ENCODE data around the gene PEA15. TPM values are rescaled to one million over a fixed set of nuclear protein-coding genes. Genes with fewer than 3 reads are reported as not detected.

PEA15 gene
- total RNA-seq, 1 donor from 2014 or later = 39.1 TPM

- no peaks in the 10 kb centered on the region for H3K36me3 ChIP-seq
- no peak overlapping the region for H3K9ac ChIP-seq
- TF ChIP-seq EZH2phosphoT487 (IDR thresholded peaks at IDR 0.05) (no peak), CTCF (IDR thresholded peaks at IDR 0.05) (no peak)
- DNase-seq (ENCODE audit: low spot score) = no peak
- no peak overlapping the region for H3K27ac ChIP-seq
- H4K20me1 ChIP-seq (ENCODE audit: low read depth) = no peaks in the 10 kb centered on the region
- Mint-ChIP-seq H3K27ac (no peak overlapping the region), H3K27me3 (ENCODE audit: insufficient read depth, low read depth) (peaks cover 5% of the 10 kb centered on the region), H3K9me3 (no peaks in the 10 kb centered on the region), H3K4me1 (peaks cover 15% of the 10 kb centered on the region), H3K4me3 (no peak overlapping the region), H3K36me3 (no peaks in the 10 kb centered on the region)
- H3K27me3 ChIP-seq = peaks cover 28% of the 10 kb centered on the region
- H3K4me1 ChIP-seq = peaks cover 18% of the 10 kb centered on the region
- no peak overlapping the region for H3K4me3 ChIP-seq
- peaks cover 7% of the 10 kb centered on the region for H3F3A ChIP-seq (ENCODE audit: low read depth)
- H3K79me2 ChIP-seq (ENCODE audit: low read depth) = peaks cover 22% of the 10 kb centered on the region
- H3K9me3 ChIP-seq (ENCODE audit: low read depth) = no peaks in the 10 kb centered on the region
- H2AFZ ChIP-seq (replicated peaks) = no peak overlapping the region
- H3K4me2 ChIP-seq = no peak overlapping the region
These were observed 59.7 kb downstream of the PEA15 start for GRCh38 chr1:160264795-160265307.

Other genes with a start within 250 kb of the PEA15 start
- gene PIGM, start 173.4 kb upstream of the PEA15 start, total RNA-seq (ENCODE audit: low replicate concordance) = 4.5 and 7.1 TPM in 2 replicates
- 0.15 TPM in 1 of 2 replicates, not detected in the other for gene KCNJ10, start 135.2 kb upstream of the PEA15 start, total RNA-seq (ENCODE audit: low replicate concordance)
- gene KCNJ9, start 123.8 kb upstream of the PEA15 start, total RNA-seq (ENCODE audit: low replicate concordance) = 0.09 TPM in 2 replicates
- gene IGSF8, start 106.8 kb upstream of the PEA15 start, total RNA-seq (ENCODE audit: low replicate concordance) = 9.4 and 23.4 TPM in 2 replicates
- 88.6 and 154 TPM in 2 replicates for gene ATP1A2, start 89.6 kb upstream of the PEA15 start, total RNA-seq (ENCODE audit: low replicate concordance)
- gene ATP1A4, start 53.8 kb upstream of the PEA15 start, total RNA-seq (ENCODE audit: low replicate concordance) = 0.17 and 0.62 TPM in 2 replicates
- gene CASQ1, start 14.8 kb upstream of the PEA15 start, total RNA-seq (ENCODE audit: low replicate concordance) = 0.50 TPM in 1 of 2 replicates, not detected in the other
- 105 and 132 TPM in 2 replicates for gene DCAF8, start 57.2 kb downstream of the PEA15 start, total RNA-seq (ENCODE audit: low replicate concordance)
- gene PEX19, start 79.7 kb downstream of the PEA15 start, total RNA-seq (ENCODE audit: low replicate concordance) = 74.6 and 103 TPM in 2 replicates
- gene COPA, start 137.9 kb downstream of the PEA15 start, total RNA-seq (ENCODE audit: low replicate concordance) = 82.6 and 83.3 TPM in 2 replicates
- 44.8 and 78.0 TPM in 2 replicates for gene NCSTN, start 138.0 kb downstream of the PEA15 start, total RNA-seq (ENCODE audit: low replicate concordance)
- gene NHLH1, start 161.7 kb downstream of the PEA15 start, total RNA-seq (ENCODE audit: low replicate concordance) = 0.07 and 0.22 TPM in 2 replicates
- gene VANGL2, start 195.2 kb downstream of the PEA15 start, total RNA-seq (ENCODE audit: low replicate concordance) = 23.0 and 46.6 TPM in 2 replicates